Fibroblast of lung (primary cell): Measurements from ENCODE around the gene RELL2. TPM values are rescaled to one million over a fixed set of nuclear protein-coding genes. Genes with fewer than 3 reads are reported as not detected.

Source experiments
- DNase-seq, 2 donors: peaks; one replicate each; pipeline versions ENCODE4 v3.0.0 to v3.0.0-alpha.2; 2010; ENCODE audit warnings: low read depth in 2 of 2
- H2AFZ ChIP-seq: 2 replicates; pipeline ENCODE4 v1.5.1; 2012; ENCODE audit warnings: low read length, control low read depth, inconsistent platforms
- H3K27ac ChIP-seq: 2 replicates; pipeline ENCODE4 v1.5.1; 2011; ENCODE audit warnings: low read length, control low read depth; ENCODE audit not compliant: insufficient read depth
- H3K27me3 ChIP-seq: 2 replicates; pipeline ENCODE4 v1.5.1; 2011; ENCODE audit warnings: mild to moderate bottlenecking, low read length; ENCODE audit not compliant: control insufficient read depth, insufficient read depth
- H3K36me3 ChIP-seq: 2 replicates; pipeline ENCODE4 v1.5.1; 2011; ENCODE audit warnings: low read length; ENCODE audit not compliant: control insufficient read depth, insufficient read depth
- H3K4me1 ChIP-seq: 2 replicates; pipeline ENCODE4 v1.5.1; 2011; ENCODE audit warnings: low read length; ENCODE audit not compliant: control insufficient read depth, insufficient read depth; ENCODE audit errors: extremely low read depth
- H3K4me2 ChIP-seq: 2 replicates; pipeline ENCODE4 v1.5.1; 2011; ENCODE audit warnings: low read length, control low read depth; ENCODE audit not compliant: insufficient read depth; ENCODE audit errors: extremely low read depth
- H3K4me3 ChIP-seq, 4 experiments: fragments of 200-600 bp in 1 of 4; sonication (generic) in 1 of 4; replicated peaks in 1 of 4; 2 replicates each; pipeline ENCODE4 v1.5.1; 2011 to 2016; ENCODE audit warnings: low read length in 4 of 4, low read depth in 3 of 4, mild to moderate bottlenecking in 3 of 4, control low read depth in 2 of 4, inconsistent platforms in 1 of 4, mixed read lengths in 1 of 4; ENCODE audit not compliant: insufficient read depth in 1 of 4; ENCODE audit errors: control extremely low read depth in 1 of 4
- H3K79me2 ChIP-seq: 2 replicates; pipeline ENCODE4 v1.5.1; 2012; ENCODE audit warnings: mild to moderate bottlenecking, low read length, inconsistent platforms; ENCODE audit not compliant: control insufficient read depth, insufficient read depth
- H3K9ac ChIP-seq: 2 replicates; pipeline ENCODE4 v1.5.1; 2011; ENCODE audit warnings: mild to moderate bottlenecking, low read length, control low read depth; ENCODE audit not compliant: insufficient read depth
- H3K9me3 ChIP-seq: 2 replicates; pipeline ENCODE4 v1.5.1; 2012; ENCODE audit warnings: low read depth, low read length; ENCODE audit not compliant: control insufficient read depth, insufficient read depth
- H4K20me1 ChIP-seq: 2 replicates; pipeline ENCODE4 v1.5.1; 2011; ENCODE audit warnings: low read length; ENCODE audit not compliant: control insufficient read depth, insufficient read depth; ENCODE audit errors: extremely low read depth
- CTCF ChIP-seq, 2 donors: IDR thresholded peaks in 1 of 2; conservative IDR thresholded peaks in 1 of 2; 1 replicate in 1 of 2; 2 replicates in 1 of 2; pipeline ENCODE4 v1.5.1; 2011 to 2012; ENCODE audit warnings: low read length in 2 of 2, control low read depth in 1 of 2, inconsistent platforms in 1 of 2, low read depth in 1 of 2, mild to moderate bottlenecking in 1 of 2
- EZH2 ChIP-seq: IDR thresholded peaks from 2 replicates; pipeline ENCODE4 v1.5.1; 2012; ENCODE audit warnings: low read length, control low read depth, mild to moderate bottlenecking; ENCODE audit errors: missing control alignments
- polyA plus RNA-seq, 2 donors: library from polyadenylated mRNA; depleted of rRNA in 1 of 2; stranded (reverse) in 1 of 2; unstranded in 1 of 2; fragments of >200 nt; gene quantifications; 2 replicates each; pipeline ENCODE4 v1.2.1, GENCODE V29; 2011 to 2012; ENCODE audit warnings: missing spikeins in 1 of 2
- total RNA-seq: library from RNA; depleted of rRNA; stranded (reverse); fragments of >200 nt; gene quantifications from 2 replicates; pipeline ENCODE4 v1.2.1, GENCODE V29; 2014

The RELL2 gene
- total and polyA plus RNA-seq, 2 donors (not counting 1 experiment from before 2014, with no cell fraction given), result 3.0 to 3.7 TPM

- H4K20me1 ChIP-seq, result no peaks in the 10 kb centered on the region
- no peak overlapping the region for H3K4me3 ChIP-seq
- H3K4me1 ChIP-seq, result no peaks in the 10 kb centered on the region
- no peak overlapping the region for H3K27ac ChIP-seq
- TF ChIP-seq EZH2 (no peak), CTCF (conservative IDR thresholded peaks at IDR 0.05 in 1 of 2, IDR thresholded peaks at IDR 0.05 in 1 of 2; ENCODE audit: low read depth in 1 of 2, low read length in 2 of 2) (no peak)
- no peaks in the 10 kb centered on the region for H3K27me3 ChIP-seq
- DNase-seq, result no peak
- no peak overlapping the region for H3K4me2 ChIP-seq
- H3K36me3 ChIP-seq, result peaks cover 2% of the 10 kb centered on the region
- H3K79me2 ChIP-seq, result peaks cover 9% of the 10 kb centered on the region
- H3K9ac ChIP-seq, result no peak overlapping the region
- no peaks in the 10 kb centered on the region for H3K9me3 ChIP-seq
- no peak overlapping the region for H2AFZ ChIP-seq
Observed at GRCh38 chr5:141640698-141641097, 3.9 kb downstream of the RELL2 start.

GRCh38 chr5:141641634-141642267 is 5.0 kb downstream of the RELL2 start:
- H3K36me3 ChIP-seq, result peaks cover 8% of the 10 kb centered on the region
- DNase-seq, result peak; percentile 38 to 71
- H4K20me1 ChIP-seq, result no peaks in the 10 kb centered on the region
- no peaks in the 10 kb centered on the region for H3K27me3 ChIP-seq
- no peak overlapping the region for H3K27ac ChIP-seq
- no peak overlapping the region for H3K9ac ChIP-seq
- H3K79me2 ChIP-seq, result no peaks in the 10 kb centered on the region
- H2AFZ ChIP-seq, result no peak overlapping the region
- no peaks in the 10 kb centered on the region for H3K4me1 ChIP-seq
- H3K4me3 ChIP-seq, result no peak overlapping the region
- H3K9me3 ChIP-seq, result no peaks in the 10 kb centered on the region
- TF ChIP-seq EZH2, result no peak
- TF ChIP-seq CTCF (conservative IDR thresholded peaks at IDR 0.05 in 1 of 2, IDR thresholded peaks at IDR 0.05 in 1 of 2; ENCODE audit: low read depth in 1 of 2, low read length in 2 of 2), result peak in 1 of 2 donors; percentile 27
- no peak overlapping the region for H3K4me2 ChIP-seq

- Histone ChIP-seq H3K4me3 (no peak overlapping the region), H3K27ac (no peak overlapping the region), H3K9me3 (no peaks in the 10 kb centered on the region), H3K79me2 (no peaks in the 10 kb centered on the region), H4K20me1 (no peaks in the 10 kb centered on the region), H3K9ac (no peak overlapping the region), H2AFZ (no peak overlapping the region), H3K36me3 (peaks cover 12% of the 10 kb centered on the region), H3K27me3 (no peaks in the 10 kb centered on the region), H3K4me1 (peaks cover 4% of the 10 kb centered on the region), H3K4me2 (no peak overlapping the region)
- TF ChIP-seq CTCF (conservative IDR thresholded peaks at IDR 0.05 in 1 of 2, IDR thresholded peaks at IDR 0.05 in 1 of 2; ENCODE audit: low read depth in 1 of 2, low read length in 2 of 2) (no peak), EZH2 (no peak)
- DNase-seq, result no peak
Observed at GRCh38 chr5:141646026-141646425, 9.2 kb downstream of the RELL2 start.
